ENCODE results near the gene KBTBD7.
"Not testable (repeated sequence)": the region's sequence is repeated elsewhere in the genome, so short reads cannot be mapped to it uniquely, and the experiment has no call there.

DNA sequence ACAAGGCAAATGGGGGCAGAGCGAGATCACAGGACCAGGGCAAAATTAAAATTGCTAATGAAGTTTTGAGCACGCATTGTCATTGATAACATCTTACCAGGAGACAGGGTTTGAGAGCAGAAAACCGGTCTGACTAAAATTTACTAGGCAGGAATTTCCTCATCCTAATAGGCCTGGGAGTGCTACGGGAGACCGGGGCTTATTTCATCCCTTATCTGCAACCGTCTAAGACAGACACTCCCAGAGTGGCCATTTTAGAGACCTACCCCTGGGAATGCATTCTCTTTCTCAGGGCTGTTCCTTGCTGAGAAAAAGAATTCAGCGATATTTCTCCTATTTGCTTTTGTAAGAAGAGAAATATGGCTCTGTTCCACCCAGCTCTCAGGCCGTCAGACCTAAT is 18.8 kb downstream of the KBTBD7 start:
- TF ChIP-seq, protein P1, sequence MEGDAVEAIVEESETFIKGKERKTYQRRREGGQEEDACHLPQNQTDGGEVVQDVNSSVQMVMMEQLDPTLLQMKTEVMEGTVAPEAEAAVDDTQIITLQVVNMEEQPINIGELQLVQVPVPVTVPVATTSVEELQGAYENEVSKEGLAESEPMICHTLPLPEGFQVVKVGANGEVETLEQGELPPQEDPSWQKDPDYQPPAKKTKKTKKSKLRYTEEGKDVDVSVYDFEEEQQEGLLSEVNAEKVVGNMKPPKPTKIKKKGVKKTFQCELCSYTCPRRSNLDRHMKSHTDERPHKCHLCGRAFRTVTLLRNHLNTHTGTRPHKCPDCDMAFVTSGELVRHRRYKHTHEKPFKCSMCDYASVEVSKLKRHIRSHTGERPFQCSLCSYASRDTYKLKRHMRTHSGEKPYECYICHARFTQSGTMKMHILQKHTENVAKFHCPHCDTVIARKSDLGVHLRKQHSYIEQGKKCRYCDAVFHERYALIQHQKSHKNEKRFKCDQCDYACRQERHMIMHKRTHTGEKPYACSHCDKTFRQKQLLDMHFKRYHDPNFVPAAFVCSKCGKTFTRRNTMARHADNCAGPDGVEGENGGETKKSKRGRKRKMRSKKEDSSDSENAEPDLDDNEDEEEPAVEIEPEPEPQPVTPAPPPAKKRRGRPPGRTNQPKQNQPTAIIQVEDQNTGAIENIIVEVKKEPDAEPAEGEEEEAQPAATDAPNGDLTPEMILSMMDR (IDR thresholded peaks at IDR 0.05): not testable (repeated sequence)
- TF ChIP-seq POLR2A (IDR thresholded peaks at IDR 0.05): not testable (repeated sequence)

Measured in tibial nerve (tissue), 3 donors.